RWPE1 (cell line): ENCODE results near the gene SSC4D.
"Not testable (repeated sequence)": the region's sequence is repeated elsewhere in the genome, so short reads cannot be mapped to it uniquely, and the experiment has no call there.

ENCODE experiments used
- CTCF ChIA-PET: fragments of 350-600 bp; sonication (Branson Sonifier 250); formaldehyde crosslinking; extraction: SDS; loops from one replicate; lab custom pipeline; 2021; lab: Yijun Ruan, JAX
- POLR2A ChIA-PET: fragments of 400-600 bp; formaldehyde crosslinking; extraction: SDS; loops from one replicate; lab custom pipeline; 2020; ENCODE audit warnings: antibody characterized with exemption; ENCODE audit not compliant: low non-redundant PET; lab: Yijun Ruan, JAX
- DNase-seq: peaks from one replicate; pipeline ENCODE4 v3.0.0; 2012; ENCODE audit warnings: low spot score
- H3K27ac ChIP-seq: fragments of 450-650 bp; 2 replicates; pipeline ENCODE4 v1.5.1; 2017
- TF ChIP-seq, protein P1 (sequence below): fragments of 450-650 bp; conservative IDR thresholded peaks from 2 replicates; pipeline ENCODE4 v1.5.1; 2017; ENCODE audit warnings: low read depth, mild to moderate bottlenecking

Gene SSC4D

DNA sequence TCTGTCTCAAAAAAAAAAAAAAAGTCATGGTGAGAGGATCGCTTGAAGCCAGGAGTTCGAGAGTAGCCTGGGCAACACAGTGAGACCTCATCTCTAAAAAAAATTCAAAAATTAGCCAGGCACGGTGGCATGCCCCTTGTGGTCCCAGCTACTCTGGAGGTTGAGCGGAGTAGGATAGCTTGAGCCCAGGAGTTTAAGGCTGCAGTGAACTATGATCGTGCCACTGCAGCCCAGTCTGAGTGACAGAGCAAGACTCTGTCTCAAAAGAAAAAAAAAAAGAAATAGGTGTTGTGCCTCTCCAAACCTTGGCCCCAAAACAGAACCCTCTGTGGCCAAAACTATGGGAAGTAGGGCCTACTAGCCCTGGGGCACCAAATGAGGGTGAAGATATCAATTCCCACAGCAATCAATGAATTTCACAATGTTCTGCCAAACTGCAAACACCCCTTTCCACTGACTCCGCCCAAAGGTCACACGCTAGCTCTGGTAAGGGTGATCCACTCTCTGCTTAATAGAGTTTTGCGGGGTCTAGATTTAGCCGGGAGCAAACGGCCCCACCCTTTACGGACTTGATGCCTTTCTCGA lies 16.9 kb downstream of the SSC4D start:
- H3K27ac ChIP-seq: peak overlapping the region; percentile 91
- peak; percentile 30 for DNase-seq
- TF ChIP-seq, protein P1, sequence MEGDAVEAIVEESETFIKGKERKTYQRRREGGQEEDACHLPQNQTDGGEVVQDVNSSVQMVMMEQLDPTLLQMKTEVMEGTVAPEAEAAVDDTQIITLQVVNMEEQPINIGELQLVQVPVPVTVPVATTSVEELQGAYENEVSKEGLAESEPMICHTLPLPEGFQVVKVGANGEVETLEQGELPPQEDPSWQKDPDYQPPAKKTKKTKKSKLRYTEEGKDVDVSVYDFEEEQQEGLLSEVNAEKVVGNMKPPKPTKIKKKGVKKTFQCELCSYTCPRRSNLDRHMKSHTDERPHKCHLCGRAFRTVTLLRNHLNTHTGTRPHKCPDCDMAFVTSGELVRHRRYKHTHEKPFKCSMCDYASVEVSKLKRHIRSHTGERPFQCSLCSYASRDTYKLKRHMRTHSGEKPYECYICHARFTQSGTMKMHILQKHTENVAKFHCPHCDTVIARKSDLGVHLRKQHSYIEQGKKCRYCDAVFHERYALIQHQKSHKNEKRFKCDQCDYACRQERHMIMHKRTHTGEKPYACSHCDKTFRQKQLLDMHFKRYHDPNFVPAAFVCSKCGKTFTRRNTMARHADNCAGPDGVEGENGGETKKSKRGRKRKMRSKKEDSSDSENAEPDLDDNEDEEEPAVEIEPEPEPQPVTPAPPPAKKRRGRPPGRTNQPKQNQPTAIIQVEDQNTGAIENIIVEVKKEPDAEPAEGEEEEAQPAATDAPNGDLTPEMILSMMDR: no peak
- CTCF ChIA-PET: no interaction called here
- POLR2A ChIA-PET: no interaction called here

DNA sequence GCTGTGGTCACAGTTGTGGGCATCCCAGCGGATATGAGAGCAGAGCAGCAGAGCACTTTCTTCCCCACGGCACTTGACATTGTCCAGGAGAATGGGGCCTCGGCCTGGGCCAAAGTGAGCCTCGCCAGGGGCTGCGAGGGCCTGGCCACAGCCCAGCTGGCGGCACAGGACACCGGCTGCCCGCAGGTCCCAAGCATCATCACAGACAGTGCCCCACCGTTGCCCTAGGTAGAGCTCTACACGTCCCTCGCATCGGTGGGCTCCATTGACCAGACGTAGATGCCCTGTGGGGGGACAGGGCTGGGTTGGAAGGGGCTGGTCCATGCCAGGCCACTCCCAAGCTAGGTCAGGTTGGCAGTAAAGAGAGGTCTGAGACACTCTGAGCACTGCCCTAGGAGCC lies 19.4 kb downstream of the SSC4D start:
- ChIA-PET CTCF (no interaction called here), POLR2A (no interaction called here)

DNA sequence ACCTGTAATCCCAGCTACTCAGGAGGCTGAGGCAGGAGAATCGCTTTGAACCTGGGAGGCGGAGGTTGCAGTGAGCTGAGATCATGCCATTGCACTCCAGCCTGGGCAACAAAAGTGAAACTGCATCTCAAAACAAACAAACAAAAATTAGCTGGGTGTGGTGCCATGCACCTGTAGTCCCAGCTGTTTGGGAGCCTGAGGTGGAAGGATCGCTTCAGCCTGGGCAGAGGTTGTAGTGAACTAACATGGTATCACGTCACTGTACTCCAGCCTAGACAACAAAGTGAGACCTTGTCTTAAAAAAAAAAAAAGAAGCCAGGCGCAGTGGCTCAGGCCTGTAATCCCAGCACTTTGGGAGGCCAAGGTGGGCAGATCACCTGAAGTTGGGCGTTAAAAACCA lies 21.7 kb downstream of the SSC4D start:
- peak overlapping the region; percentile 91 for H3K27ac ChIP-seq
- CTCF ChIA-PET, POLR2A ChIA-PET, DNase-seq: not testable (repeated sequence)

More for the DNA sequence above, 19.4 kb downstream of the SSC4D start:
- TF ChIP-seq, protein P1: no peak
- no peak for DNase-seq
- H3K27ac ChIP-seq: peak overlapping the region; percentile 91

DNA sequence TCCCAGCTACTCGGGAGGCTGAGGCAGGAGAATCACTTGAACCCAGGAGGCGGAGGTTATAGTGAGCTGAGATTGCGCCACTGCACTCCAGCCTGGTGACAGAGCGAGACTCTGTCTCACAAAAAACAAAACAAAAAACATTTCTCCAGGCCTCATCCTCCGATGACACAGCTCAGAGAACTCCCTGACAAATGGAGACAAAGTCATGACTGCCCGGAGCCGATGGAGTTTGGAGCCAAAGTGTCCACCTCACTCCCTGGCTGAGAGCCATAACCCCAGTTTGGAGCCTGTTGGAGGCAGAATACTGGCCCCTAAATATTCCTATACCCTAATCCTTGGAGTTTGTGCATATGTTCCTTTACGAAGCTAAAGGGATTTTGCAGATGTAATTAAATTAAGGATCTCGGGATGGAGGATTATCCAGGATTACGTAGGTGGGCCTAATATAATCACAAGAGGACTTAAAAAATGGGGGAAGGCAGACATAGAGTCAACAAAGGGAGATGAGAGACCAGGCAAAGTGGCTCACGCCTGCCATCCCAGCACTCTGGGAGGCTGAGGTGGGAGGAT lies 22.7 kb downstream of the SSC4D start:
- DNase-seq: no peak
- H3K27ac ChIP-seq: peak overlapping the region; percentile 91
- ChIA-PET POLR2A (no interaction called here), CTCF (interaction anchor here (1.0 kb wide), 1 partner anchor 27 kb away, joined by 3 read pairs; no protein-coding TSS in a partner anchor)
- TF ChIP-seq, protein P1: no peak

DNA sequence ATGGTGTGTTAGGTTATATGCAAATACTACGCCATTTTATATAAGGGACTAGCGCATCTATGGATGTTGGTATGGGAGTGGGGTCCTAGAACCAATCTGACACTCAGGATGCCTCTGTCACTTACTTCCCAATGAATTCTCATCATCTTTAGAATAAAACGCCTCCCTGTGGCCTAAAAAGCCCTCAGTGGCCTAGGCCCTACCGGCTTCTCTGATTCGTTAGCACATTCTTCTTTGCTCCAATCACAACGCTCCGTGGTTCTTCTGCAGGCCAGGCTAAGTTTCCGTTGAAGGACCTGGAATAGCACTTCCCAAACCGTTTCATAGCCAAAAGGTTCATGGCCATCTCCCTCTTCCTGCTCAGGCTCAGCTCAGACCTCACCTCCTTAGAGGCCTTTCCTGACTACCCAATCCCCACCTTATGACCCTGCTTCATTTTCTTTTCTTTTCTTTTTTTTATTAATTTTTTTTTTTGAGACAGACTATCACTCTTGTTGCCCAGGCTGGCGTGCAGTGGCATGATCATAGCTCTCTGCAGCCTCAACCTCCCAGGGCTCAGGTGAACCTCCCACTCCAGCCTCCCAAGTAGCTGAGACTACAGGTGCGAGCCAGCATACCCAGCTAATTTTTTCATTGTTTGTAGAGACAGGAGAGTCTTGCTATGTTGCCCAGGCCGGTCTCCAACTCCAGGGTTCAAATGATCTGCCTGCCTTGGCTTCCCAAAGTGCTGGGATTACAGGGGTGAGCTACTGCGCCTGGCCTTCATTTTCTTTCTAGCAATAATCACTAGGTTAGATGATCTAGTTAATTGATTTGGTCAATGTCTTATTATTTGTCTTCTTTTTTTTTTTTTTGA lies 26.2 kb downstream of the SSC4D start:
- CTCF ChIA-PET: interaction anchor here (0.6 kb wide), 2 partner anchors 101 to 1142 kb away, joined by 4 read pairs; no protein-coding TSS in a partner anchor
- peak overlapping the region; percentile 99 for H3K27ac ChIP-seq
- DNase-seq: peak; percentile 38
- POLR2A ChIA-PET: no interaction called here
- TF ChIP-seq, protein P1: no peak

DNA sequence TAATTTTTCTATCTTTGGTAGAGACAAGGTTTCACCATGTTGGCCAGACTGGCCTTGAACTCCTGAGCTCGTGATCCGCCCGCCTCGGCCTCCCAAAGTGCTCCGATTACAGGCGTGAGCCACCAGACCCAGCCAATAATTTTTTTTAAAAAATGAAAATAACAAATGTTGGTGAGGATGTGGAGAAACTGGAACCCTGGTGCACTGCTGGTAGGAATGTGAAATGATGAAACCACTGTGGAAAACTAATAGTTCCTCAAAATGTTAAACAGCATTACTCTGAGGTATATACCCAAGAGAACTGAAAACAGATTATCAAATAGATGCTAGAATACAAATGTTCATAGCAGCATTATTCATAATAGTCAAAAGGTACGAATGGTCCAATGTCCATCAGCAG lies 27.7 kb downstream of the SSC4D start:
- ChIA-PET CTCF (interaction anchor here (0.7 kb wide), 1 partner anchor 35 kb away, joined by 3 read pairs; no protein-coding TSS in a partner anchor), POLR2A (no interaction called here)
- TF ChIP-seq, protein P1: no peak
- peak overlapping the region; percentile 99 for H3K27ac ChIP-seq
- no peak for DNase-seq

DNA sequence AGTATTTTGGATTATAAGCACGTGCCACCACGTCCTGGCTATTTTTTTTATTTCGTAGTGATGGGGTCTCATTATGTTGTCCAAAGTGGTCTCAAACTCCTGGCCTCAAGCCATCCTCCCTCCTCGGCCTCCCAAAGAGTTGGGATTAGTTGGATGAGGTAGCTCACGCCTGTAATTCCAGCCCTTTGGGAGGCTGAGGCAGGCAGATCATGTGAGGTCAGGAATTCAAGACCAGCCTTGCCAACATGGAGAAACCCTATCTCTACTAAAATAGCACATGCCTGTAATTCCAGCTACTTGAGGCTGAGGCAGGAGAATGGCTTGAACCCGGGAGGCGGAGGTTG lies 28.9 kb downstream of the SSC4D start:
- DNase-seq: no peak
- CTCF ChIA-PET: no interaction called here
- TF ChIP-seq, protein P1: no peak
- peak overlapping the region; percentile 99 for H3K27ac ChIP-seq
- POLR2A ChIA-PET: no interaction called here
